ENCODE measurements around the gene FIBCD1.

Gene FIBCD1

DNA sequence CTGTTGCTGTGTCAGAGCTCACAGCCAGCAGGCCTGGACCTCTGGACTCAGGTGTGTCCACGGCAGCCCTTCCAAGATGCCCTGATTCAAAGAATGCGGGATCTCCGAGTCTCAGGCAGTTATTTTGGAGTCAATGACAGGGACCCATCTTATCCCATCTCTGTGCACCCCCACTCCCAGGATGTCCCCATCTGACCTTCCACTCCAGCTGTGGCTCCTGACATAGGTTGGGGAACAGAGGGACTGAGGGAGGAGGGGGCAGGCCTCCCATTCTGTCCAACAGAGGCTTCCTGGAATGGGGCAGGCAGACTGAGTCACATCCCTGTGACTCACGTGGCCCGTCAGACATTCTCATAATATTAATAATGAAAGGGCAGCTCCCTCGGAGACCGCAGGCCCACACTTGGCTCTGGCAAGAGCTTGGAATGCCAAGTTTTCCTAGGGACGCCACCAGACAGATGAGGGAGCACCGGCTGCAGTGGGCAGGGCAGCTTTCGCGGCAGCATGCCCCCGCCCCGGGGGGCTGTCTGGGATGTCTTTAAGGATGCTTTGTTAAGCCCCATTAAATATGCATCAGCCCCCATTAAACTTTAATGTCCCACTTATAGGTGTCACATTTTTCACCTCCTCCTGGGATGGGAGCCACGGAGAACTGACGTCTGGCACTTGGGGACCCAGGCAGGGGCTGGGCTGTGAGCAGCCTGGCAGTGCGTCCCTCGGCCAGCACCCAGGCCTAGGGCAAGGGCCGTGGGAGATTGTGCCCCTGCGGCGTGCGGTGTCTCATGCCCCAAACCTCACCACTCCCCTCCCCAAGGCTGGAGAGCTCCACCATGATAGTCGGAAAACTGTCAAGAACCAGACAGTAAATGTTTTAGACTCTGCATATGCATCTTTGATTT, 23.6 kb upstream of the FIBCD1 start:
- TF ChIP-seq, protein P1, sequence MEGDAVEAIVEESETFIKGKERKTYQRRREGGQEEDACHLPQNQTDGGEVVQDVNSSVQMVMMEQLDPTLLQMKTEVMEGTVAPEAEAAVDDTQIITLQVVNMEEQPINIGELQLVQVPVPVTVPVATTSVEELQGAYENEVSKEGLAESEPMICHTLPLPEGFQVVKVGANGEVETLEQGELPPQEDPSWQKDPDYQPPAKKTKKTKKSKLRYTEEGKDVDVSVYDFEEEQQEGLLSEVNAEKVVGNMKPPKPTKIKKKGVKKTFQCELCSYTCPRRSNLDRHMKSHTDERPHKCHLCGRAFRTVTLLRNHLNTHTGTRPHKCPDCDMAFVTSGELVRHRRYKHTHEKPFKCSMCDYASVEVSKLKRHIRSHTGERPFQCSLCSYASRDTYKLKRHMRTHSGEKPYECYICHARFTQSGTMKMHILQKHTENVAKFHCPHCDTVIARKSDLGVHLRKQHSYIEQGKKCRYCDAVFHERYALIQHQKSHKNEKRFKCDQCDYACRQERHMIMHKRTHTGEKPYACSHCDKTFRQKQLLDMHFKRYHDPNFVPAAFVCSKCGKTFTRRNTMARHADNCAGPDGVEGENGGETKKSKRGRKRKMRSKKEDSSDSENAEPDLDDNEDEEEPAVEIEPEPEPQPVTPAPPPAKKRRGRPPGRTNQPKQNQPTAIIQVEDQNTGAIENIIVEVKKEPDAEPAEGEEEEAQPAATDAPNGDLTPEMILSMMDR (IDR thresholded peaks at IDR 0.05): no peak

DNA sequence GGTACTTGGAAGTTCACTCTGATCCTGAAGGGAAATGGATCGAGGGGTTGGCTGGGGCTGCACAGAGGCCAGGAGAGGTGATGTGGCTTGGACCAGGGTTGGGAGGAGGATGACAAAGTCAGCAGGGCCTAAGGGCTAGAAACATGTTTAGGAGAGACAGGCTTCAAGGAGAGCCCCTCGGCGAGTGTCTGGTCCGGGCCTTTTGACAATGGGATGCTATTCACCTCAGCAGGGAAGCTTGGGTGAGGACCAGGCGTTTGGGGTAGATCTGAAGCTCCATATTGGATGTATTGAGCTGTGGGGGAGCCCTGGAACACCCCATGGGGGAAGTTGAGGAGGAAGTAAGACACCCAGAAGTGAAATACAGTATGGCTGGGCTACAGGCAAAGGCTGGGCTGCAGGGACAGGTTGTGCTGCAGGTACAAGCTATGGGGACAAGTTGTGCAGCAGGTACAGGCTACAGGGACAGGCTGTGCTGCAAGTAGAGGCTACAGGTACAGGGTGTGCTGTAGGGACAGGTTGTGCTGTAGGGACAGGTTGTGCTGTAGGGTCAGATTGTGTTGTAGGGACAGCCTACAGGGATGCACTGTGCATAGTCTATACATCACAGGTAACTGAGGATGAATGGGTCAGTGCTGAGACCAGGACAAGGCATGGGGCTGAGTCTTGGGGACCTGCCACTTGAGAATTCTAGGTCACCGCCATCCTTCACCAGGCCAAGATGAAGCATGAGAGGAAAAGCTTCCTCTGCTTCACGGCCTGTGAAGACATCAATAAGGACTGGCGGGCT, 22.7 kb upstream of the FIBCD1 start:
- TF ChIP-seq, protein P1 (IDR thresholded peaks at IDR 0.05): no peak

DNA sequence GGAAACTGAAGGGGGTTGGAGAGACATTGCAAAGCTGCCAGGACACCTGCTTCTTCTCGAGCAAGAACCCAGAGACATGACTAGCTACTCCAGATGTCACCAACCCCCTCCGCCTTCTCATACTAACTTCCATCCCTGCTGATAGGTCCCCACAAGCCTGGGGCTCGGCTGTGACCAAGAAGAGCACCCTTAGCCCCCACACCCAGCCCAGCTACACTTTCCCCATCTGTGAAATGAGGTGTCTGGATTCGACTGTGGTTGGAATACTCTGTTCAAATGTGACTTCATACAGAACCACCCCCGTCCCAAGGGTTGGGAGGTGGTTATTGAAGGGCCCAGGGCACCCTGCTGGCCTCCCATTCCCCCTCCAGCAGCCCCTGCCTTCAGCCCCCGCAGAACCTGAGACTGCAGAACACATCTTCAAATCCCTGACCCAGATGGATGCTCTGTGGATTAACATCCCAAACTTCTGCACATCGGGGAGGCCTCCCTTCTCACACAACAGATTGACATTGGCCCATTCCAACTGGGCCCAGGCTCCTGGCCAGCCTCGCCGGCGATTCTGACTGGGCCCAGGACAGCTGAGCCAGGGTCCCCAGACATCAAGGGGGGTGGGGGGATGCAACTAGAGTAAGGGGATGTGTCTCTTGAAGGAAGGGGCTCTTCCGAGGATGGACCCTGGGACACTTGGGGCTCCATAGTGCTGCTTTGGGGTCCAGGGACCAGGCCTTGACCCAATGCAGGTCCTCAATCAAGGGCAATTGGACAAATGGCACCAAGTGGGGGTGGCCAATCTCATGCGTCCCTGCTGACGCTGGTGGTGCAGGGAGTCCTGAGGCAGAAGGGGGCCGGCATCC, 21.7 kb upstream of the FIBCD1 start:
- TF ChIP-seq, protein P1 (IDR thresholded peaks at IDR 0.05): no peak

DNA sequence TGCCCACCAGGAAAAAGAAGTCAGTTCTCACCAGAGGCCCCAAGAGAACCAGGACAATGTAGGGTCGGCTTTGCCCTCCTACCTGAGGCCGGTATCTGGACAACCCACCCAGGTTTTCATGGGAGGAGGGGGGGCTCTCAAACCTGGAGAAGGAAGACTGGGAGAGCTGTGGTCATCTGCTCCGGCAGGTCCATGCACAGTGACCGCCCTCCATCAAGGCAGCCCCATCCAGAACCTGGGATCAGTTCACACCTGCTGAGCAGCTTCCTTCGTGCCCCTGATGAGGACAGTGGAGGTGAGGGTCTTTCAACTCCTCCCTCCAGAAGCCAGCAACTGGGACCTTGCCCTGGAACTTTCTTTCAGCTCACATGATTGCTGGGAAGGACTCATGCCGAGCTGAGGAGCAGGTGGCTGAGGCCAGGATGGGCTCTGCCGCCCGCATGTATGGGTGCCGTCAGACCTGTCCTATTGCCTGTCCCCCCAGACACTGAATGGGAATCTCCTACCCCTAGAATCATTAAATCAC, 20.8 kb upstream of the FIBCD1 start:
- TF ChIP-seq, protein P1 (IDR thresholded peaks at IDR 0.05): no peak

DNA sequence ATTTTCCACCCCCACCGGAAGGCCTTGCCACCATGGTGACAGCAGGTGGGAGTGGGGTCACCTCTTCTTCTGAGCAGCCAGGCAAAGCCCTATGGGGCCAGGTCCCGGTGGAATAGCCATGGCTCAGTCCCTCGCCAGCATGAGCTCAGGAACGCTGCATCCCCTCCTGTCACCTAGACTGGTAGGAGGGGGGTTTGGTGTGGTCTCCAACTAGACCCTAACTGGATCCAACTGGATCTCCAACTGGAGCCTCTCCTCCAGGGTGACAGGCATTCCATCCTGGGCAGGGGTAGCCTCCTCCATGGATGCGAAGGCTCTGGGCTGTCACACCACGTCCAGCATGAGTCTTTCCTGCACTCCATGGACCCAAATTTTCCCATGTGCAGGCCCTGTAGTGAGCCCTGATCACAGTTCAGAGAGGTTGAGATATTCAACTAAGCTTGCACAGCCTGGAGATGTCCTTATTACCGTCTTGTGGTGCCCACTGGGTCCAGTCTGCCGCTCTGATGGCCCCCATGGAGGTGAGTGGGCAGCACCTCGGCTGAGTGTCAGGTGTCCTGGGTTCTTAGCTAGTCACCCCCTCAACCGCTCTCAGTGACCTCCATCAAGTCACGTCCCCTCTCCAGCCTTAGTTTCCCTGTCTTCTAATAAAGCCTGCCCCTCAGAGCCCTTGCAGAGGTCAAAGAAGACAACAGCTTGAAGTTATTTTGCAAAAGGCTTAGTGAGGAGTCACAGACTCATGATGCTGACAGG, 18.6 kb upstream of the FIBCD1 start:
- TF ChIP-seq, protein P1 (IDR thresholded peaks at IDR 0.05): no peak

DNA sequence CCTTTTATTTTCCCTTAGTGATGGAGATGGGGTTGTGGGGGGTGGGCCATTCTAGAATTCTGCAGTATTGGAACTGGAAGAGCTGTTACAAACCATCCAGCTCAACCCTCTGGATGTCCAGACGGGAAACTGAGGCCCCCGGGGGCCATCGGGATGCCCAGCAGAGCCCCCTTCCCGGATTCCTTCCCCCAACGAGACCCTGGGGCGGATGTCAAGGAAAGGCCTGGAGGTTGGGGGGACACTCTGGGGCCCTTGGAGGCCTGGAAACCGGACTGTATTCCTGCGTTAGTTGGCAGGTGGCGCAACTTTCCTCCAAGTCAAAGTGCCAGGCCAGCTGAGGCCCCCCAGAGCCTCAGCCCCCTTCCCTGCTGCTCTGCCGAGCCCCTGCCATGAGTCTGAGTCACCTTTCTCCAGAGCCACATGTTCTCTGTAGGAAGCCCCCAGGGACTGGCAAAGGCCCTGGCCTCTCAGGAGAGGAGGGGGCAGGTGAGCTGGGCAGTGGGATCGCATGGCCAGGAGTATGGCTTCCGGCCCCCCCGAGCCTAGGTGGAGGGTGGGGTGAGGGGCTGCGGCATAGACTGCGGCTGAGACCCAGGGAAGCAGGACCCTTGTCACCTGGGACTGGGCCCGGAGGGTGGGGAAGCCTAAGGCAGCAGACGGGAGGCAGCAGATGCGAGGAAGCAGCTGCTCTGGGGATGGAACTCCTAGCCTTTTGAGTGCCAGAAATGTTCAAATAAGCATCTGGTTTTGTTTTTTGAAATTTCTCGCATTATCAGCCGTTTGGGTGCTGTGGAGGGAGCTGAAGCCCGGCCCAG, 17.8 kb upstream of the FIBCD1 start:
- TF ChIP-seq, protein P1 (IDR thresholded peaks at IDR 0.05): no peak

All from LNCAP (cell line).